Stimulated activated CD8-positive, alpha-beta memory T cell treated with anti-CD3 and anti-CD28 coated beads, Interleukin-7, amount 100 ng/mL, for 24 hours (primary cell): ENCODE results near the gene OR4D1.
"Not testable (repeated sequence)": the region's sequence is repeated elsewhere in the genome, so short reads cannot be mapped to it uniquely, and the experiment has no call there.

Experiments used
- DNase-seq: peaks from one replicate; pipeline ENCODE4 v3.0.0-alpha.2; 2020; ENCODE audit warnings: low read depth

Gene OR4D1

GRCh38 chr17:58147930-58148434 lies at the start of gene OR4D1:
OR4D1 (plus strand) TSS chr17:58148384; CDS start chr17:58155154, 6,770 bp downstream.
- DNase-seq, result no peak

- DNase-seq, result no peak
These were observed 47.7 kb upstream of the OR4D1 start for GRCh38 chr17:58100506-58100905.

GRCh38 chr17:58101898-58102297 lies 46.3 kb upstream of the OR4D1 start:
- DNase-seq, result not testable (repeated sequence)

GRCh38 chr17:58105093-58105492 lies 43.1 kb upstream of the OR4D1 start:
- no peak for DNase-seq

- no peak for DNase-seq
These were observed 40.9 kb upstream of the OR4D1 start for GRCh38 chr17:58107306-58107705.

- no peak for DNase-seq
These were observed 39.0 kb upstream of the OR4D1 start for GRCh38 chr17:58109197-58109596.

- DNase-seq, result no peak
These were observed 38.2 kb upstream of the OR4D1 start for GRCh38 chr17:58110012-58110411.

- DNase-seq, result no peak
These were observed 36.5 kb upstream of the OR4D1 start for GRCh38 chr17:58111676-58112075.

- peak; percentile 88 for DNase-seq
These were observed 35.1 kb upstream of the OR4D1 start for GRCh38 chr17:58112970-58113631.

- DNase-seq, result no peak
These were observed 34.2 kb upstream of the OR4D1 start for GRCh38 chr17:58113947-58114346.

- no peak for DNase-seq
These were observed 30.8 kb upstream of the OR4D1 start for GRCh38 chr17:58117382-58117781.

- DNase-seq, result no peak
These were observed 28.7 kb upstream of the OR4D1 start for GRCh38 chr17:58119491-58119890.

GRCh38 chr17:58120195-58120822 lies 27.9 kb upstream of the OR4D1 start:
- peak; percentile 9 for DNase-seq

- no peak for DNase-seq
These were observed 26.3 kb upstream of the OR4D1 start for GRCh38 chr17:58121925-58122324.

- DNase-seq, result no peak
These were observed 20.3 kb upstream of the OR4D1 start for GRCh38 chr17:58127846-58128245.

- DNase-seq, result not testable (repeated sequence)
These were observed 15.5 kb upstream of the OR4D1 start for GRCh38 chr17:58132697-58133096.

- no peak for DNase-seq
These were observed 11.4 kb upstream of the OR4D1 start for GRCh38 chr17:58136669-58137279.

GRCh38 chr17:58141505-58141904 lies 6.7 kb upstream of the OR4D1 start:
- DNase-seq, result no peak

GRCh38 chr17:58143335-58143734 lies 4.8 kb upstream of the OR4D1 start:
- not testable (repeated sequence) for DNase-seq

GRCh38 chr17:58144801-58145200 lies 3.4 kb upstream of the OR4D1 start:
- DNase-seq, result no peak

GRCh38 chr17:58148609-58149008 lies 425 bp downstream of the OR4D1 start:
- no peak for DNase-seq

GRCh38 chr17:58150394-58150793 lies 2.2 kb downstream of the OR4D1 start:
- no peak for DNase-seq

GRCh38 chr17:58153046-58153445 lies 4.9 kb downstream of the OR4D1 start:
- no peak for DNase-seq
